DND-41 (cell line): ENCODE measurements around the gene IL4R.

Experiments
- CTCF ChIP-seq: IDR thresholded peaks from 2 replicates; pipeline ENCODE4 v1.5.1; 2012; ENCODE audit warnings: borderline replicate concordance, low read length, moderate library complexity, mild to moderate bottlenecking; ENCODE audit not compliant: poor library complexity, severe bottlenecking; ENCODE audit errors: extremely low read depth
- EZH2 ChIP-seq: IDR thresholded peaks from 3 replicates; pipeline ENCODE4 v1.6.1; 2012; ENCODE audit warnings: borderline replicate concordance, low read depth, mild to moderate bottlenecking, moderate library complexity, low read length, inconsistent platforms; ENCODE audit not compliant: severe bottlenecking

- no peak for TF ChIP-seq CTCF
- no peak for TF ChIP-seq EZH2
Measured at GRCh38 chr16:27408012-27408601, 94.3 kb downstream of the IL4R start.
